Activated naive CD8-positive, alpha-beta T cell (primary cell): ENCODE measurements around the gene MIS18A.
"Not testable (repeated sequence)": the region's sequence is repeated elsewhere in the genome, so short reads cannot be mapped to it uniquely, and the experiment has no call there.

Source experiments
- H3K27ac Mint-ChIP-seq: one replicate; pipeline ENCODE4 v1.8.0; 2021; ENCODE audit warnings: mixed read lengths
- H3K27me3 Mint-ChIP-seq: one replicate; pipeline ENCODE4 v1.8.0; 2021; ENCODE audit warnings: mixed read lengths
- H3K36me3 Mint-ChIP-seq: one replicate; pipeline ENCODE4 v1.8.0; 2021; ENCODE audit warnings: mixed read lengths
- H3K4me1 Mint-ChIP-seq: one replicate; pipeline ENCODE4 v1.8.0; 2021; ENCODE audit warnings: low read depth, mixed read lengths
- H3K4me3 Mint-ChIP-seq: one replicate; pipeline ENCODE4 v1.8.0; 2021; ENCODE audit warnings: mild to moderate bottlenecking, mixed read lengths
- H3K9me3 Mint-ChIP-seq: one replicate; pipeline ENCODE4 v1.8.0; 2021; ENCODE audit warnings: low read depth, mixed read lengths

The MIS18A gene

DNA sequence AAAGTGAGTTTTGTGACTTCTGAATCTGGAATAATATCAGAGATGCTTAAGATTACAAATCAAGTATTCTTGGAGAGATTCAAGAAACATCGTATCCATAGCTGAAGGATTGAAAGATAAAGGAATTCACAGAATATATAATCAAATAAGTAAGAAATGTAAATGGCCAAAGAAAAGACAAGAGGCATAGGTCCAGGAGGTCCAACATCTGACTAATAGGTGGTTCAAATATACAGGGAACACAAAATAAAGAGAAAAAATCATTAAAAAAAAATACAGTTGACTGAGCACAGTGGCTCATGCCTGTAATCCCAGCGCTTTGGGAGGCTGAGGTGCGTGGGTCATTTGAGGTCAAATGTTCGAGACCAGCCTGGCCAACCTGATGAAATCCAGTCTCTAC lies 6.6 kb upstream of the MIS18A start:
- no peak overlapping the region for H3K27ac Mint-ChIP-seq
- H3K27me3 Mint-ChIP-seq: no peaks in the 10 kb centered on the region
- no peak overlapping the region for H3K4me3 Mint-ChIP-seq
- H3K9me3 Mint-ChIP-seq: no peaks in the 10 kb centered on the region
- peaks cover under 1% of the 10 kb centered on the region for H3K4me1 Mint-ChIP-seq
- peaks cover 9% of the 10 kb centered on the region for H3K36me3 Mint-ChIP-seq

DNA sequence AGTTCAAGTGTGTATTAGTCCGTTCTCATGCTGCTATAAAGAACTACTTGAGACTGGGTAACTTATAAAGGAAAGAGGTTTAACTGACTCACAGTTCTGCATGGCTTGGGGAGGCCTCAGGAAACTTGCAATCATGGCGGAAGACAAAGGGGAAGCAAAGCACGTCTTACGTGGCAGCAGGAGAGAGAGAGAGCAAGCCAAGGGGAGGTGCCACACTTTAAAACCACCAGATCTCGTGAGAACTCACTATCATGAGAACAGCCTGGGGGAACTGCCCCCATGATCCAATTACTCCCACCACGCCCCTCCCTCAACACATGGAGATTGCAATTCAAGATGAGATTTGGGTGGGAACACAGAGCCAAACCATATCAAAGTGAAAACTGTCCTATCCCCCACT lies 4.1 kb upstream of the MIS18A start:
- Mint-ChIP-seq H3K27me3 (no peaks in the 10 kb centered on the region), H3K9me3 (no peaks in the 10 kb centered on the region), H3K27ac (no peak overlapping the region), H3K36me3 (peaks cover 9% of the 10 kb centered on the region), H3K4me1 (peaks cover 20% of the 10 kb centered on the region), H3K4me3 (no peak overlapping the region)

DNA sequence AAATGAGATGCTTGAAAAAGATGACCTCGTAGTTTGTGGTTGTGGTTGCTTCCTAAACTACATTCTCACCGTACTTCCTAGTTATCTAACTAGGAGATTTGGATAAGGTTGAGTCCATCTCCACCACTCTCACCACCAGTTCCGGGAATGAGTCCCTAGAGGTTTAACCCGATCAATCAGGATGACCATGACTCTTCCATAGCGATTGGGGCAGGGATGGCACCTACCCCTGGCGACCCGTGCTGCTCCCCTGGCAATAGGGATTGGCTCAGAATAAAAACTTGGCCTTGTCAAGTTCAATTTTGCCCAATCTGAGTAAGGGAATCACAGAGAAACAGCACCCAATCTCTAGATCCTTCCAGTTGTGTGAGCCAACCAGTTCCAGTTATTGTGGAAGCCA lies 2.7 kb upstream of the MIS18A start:
- peaks cover 7% of the 10 kb centered on the region for H3K36me3 Mint-ChIP-seq
- H3K4me3 Mint-ChIP-seq: no peak overlapping the region
- H3K4me1 Mint-ChIP-seq: peaks cover 25% of the 10 kb centered on the region
- no peaks in the 10 kb centered on the region for H3K27me3 Mint-ChIP-seq
- H3K27ac Mint-ChIP-seq: no peak overlapping the region
- H3K9me3 Mint-ChIP-seq: no peaks in the 10 kb centered on the region

DNA sequence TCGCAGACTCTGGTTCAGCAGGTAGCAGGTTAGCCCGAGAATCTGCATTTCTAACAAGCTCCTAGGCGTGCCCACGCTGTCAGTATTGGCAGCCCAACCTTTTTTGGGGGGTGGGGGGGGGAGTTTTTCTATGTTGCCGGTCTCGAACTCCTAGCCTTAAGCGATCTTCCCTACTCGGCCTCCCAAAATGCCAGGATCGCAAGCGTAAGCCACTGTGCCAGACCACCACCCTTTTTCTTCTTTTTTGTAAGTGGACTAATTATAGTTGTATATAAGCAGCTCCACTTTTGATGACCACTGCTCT lies 480 bp upstream of the MIS18A start:
- H3K27me3 Mint-ChIP-seq: no peaks in the 10 kb centered on the region
- peak overlapping the region; percentile 94 for H3K27ac Mint-ChIP-seq
- H3K4me1 Mint-ChIP-seq: peaks cover 26% of the 10 kb centered on the region
- no peaks in the 10 kb centered on the region for H3K9me3 Mint-ChIP-seq
- peaks cover 7% of the 10 kb centered on the region for H3K36me3 Mint-ChIP-seq
- peak overlapping the region; percentile 99 for H3K4me3 Mint-ChIP-seq

DNA sequence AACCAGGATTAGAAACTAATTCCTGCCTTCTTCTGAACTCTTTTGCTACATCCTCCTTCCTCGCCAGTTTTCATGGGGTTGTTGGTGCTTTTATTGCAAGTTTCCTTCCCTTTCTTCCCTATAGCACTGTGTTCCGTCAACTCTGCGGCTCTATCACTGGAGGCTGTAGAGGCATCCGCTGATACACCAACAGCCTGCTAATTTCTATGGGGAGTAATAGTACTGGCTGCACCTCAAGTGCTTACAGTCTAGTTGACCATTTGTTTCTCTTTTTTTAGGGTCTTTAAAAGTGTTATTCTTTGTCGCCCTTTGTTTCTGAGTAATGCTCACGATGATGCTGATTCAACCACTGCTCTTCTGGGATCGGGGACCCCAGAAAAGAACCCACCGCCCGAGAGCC lies 746 bp downstream of the MIS18A start:
- H3K36me3 Mint-ChIP-seq: peaks cover 3% of the 10 kb centered on the region
- no peaks in the 10 kb centered on the region for H3K27me3 Mint-ChIP-seq
- H3K9me3 Mint-ChIP-seq: no peaks in the 10 kb centered on the region
- peaks cover 26% of the 10 kb centered on the region for H3K4me1 Mint-ChIP-seq
- peak overlapping the region; percentile 99 for H3K4me3 Mint-ChIP-seq
- H3K27ac Mint-ChIP-seq: peak overlapping the region; percentile 78

DNA sequence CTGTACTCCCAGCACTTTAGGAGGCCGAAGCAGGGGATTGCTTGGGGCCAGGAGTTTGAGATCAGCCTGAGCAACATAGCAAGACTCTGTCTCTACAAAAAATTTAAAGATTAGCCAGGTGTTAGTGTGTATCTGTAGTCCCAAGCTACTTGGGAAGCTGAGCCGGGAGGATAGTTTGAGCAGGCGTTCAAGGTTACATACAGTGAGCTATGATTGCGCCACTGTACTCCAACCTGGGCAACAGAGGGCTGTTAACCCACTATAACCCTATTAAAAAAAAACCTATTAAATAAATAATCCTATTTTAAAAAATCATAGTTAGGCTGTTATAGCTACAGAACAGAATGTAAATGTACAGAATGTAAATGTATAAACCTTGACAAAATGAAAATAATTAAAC lies 2.2 kb downstream of the MIS18A start:
- Mint-ChIP-seq H3K9me3 (no peaks in the 10 kb centered on the region), H3K27me3 (no peaks in the 10 kb centered on the region), H3K4me1 (peaks cover 28% of the 10 kb centered on the region), H3K27ac (no peak overlapping the region), H3K4me3 (peak overlapping the region; percentile 30), H3K36me3 (no peaks in the 10 kb centered on the region)

DNA sequence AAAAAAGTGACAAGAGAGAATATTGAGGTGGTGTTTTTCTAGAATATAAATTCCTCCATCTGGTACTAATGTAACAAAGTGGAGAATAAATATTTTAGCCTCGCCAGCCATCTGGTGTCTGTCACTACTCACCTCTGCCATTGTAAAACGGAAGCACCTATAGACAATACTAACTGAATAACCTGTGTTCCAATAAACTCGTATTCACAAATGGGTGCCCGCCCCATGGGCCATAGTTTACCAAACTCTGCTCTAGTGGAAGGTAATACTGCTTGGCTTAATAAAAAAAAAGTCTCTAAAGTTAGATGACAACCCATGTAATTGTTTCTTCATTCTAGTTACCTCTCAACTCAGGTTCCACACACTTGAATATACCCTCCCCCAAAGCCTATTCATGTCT lies 8.1 kb downstream of the MIS18A start:
- Mint-ChIP-seq H3K9me3 (no peaks in the 10 kb centered on the region), H3K36me3 (peaks cover 12% of the 10 kb centered on the region), H3K4me3 (no peak overlapping the region), H3K27ac (no peak overlapping the region), H3K27me3 (no peaks in the 10 kb centered on the region), H3K4me1 (peaks cover 3% of the 10 kb centered on the region)

DNA sequence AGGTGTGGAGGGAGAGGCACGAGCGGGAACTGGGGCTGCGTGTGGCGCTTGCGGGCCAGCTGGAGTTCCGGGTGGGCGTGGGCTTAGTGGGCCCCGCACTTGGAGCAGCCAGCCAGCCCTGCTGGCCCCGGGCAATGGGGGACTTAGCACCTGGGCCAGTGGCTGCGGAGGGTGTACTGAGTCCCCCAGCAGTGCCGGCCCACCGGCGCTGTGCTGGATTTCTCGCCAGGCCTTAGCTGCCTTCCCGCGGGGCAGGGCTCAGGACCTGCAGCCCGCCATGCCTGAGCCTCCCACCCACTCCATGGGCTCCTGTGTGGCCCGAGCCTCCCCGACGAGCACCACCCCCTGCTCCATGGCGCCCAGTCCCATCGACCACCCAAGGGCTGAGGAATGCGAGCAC lies 13.5 kb downstream of the MIS18A start:
- H3K27me3 Mint-ChIP-seq, H3K27ac Mint-ChIP-seq: not testable (repeated sequence)

DNA sequence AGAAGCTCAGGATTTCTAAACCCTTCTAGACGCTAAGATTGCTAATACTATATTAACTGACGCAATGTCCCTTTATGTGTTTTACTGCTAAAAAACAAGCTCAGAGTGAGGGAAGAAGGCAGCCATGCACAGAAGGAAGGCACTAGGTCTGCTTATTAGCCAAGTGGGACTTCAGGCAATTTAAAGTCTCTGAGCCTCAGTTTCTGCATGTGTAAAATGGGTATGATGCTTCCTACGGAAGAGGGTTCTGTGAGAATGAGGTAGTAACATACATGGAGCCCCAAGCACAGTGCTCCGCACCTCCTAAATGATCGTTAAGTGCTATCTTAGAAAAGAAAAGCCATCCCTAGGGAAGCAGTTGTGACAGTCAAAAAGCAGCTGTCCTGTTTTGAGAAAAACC lies 16.9 kb downstream of the MIS18A start:
- no peaks in the 10 kb centered on the region for H3K9me3 Mint-ChIP-seq
- no peak overlapping the region for H3K27ac Mint-ChIP-seq
- no peaks in the 10 kb centered on the region for H3K27me3 Mint-ChIP-seq

More for the DNA sequence above, 13.5 kb downstream of the MIS18A start:
- not testable (repeated sequence) for H3K9me3 Mint-ChIP-seq, H3K4me3 Mint-ChIP-seq, H3K4me1 Mint-ChIP-seq
- peaks cover 12% of the 10 kb centered on the region for H3K36me3 Mint-ChIP-seq

DNA sequence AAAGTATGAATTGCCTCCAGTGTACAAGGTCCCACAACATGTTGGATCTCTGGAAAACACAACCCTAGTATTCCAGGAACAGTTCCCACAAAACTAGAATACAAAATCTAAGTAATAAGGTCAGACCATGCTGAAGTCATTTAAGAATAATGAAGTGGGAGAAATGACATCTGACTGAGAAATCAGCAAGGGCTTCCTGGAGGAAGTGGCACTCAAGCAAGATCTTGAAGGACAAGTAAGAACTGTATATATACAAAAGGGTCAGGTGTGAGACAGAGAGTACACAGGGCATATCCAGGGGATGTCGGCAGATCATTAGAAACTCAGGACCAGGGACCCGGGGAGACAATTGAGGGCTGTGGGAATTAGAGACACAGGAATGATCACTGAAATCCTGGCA lies 18.7 kb downstream of the MIS18A start:
- no peaks in the 10 kb centered on the region for H3K9me3 Mint-ChIP-seq
- no peaks in the 10 kb centered on the region for H3K36me3 Mint-ChIP-seq
- H3K27me3 Mint-ChIP-seq: peaks cover 2% of the 10 kb centered on the region
- H3K27ac Mint-ChIP-seq: no peak overlapping the region
- no peak overlapping the region for H3K4me3 Mint-ChIP-seq
- H3K4me1 Mint-ChIP-seq: peaks cover 2% of the 10 kb centered on the region

More for the DNA sequence above, 16.9 kb downstream of the MIS18A start:
- Mint-ChIP-seq H3K36me3 (peaks cover 5% of the 10 kb centered on the region), H3K4me1 (peaks cover 2% of the 10 kb centered on the region), H3K4me3 (no peak overlapping the region)

DNA sequence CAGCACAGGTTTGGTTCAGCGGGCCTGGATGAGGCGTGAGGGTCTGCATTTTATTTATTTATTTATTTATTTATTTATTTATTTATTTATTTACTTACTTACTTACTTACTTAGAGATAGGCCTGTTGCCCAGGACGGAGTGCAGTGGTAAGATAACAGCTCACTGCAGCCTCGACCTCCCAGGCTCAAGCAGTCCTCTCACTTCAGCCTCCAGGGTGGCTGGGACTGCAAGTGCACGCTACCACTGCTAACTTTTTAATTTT lies 20.1 kb downstream of the MIS18A start:
- not testable (repeated sequence) for H3K4me3 Mint-ChIP-seq, H3K36me3 Mint-ChIP-seq, H3K9me3 Mint-ChIP-seq, H3K27me3 Mint-ChIP-seq, H3K27ac Mint-ChIP-seq, H3K4me1 Mint-ChIP-seq

DNA sequence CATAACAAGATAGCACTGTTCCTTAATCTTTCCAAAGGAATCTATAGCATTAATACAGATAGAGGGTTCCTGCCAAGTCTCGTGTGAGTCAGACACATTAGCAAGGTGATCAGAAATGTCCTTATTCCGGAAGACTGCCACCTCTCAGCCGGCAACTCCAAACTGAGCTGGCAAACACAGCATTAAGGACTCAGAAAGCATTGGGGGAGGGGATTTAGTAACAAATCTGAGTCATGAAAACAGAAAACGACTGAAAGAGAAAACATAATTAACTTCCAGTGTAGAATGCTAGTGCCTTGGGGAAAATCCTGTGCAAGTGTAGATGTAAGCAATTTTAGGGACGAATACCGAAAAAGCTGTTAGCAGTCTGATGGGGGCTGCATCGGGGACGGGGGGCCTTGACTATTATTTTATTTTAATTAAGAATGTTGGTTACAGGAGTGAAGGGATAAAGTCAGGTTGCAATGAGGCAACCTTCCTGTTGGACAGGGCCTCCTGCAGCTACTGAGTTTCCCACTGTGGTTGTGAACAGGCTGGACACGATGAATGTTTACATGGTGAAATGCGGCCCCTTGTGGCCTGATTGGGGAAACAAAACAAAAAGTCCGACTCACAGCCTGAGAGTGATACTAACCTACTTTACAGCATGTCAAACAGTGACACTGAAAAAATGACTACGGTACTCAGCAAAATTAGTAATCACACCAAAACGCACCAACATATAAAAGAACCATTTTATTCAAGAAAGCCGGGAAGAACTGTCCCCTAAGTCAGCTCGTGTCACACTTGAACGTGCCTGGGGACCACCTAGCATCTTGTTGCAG lies 20.7 kb downstream of the MIS18A start:
- no peaks in the 10 kb centered on the region for H3K36me3 Mint-ChIP-seq
- H3K9me3 Mint-ChIP-seq: no peaks in the 10 kb centered on the region
- no peak overlapping the region for H3K4me3 Mint-ChIP-seq
- no peak overlapping the region for H3K27ac Mint-ChIP-seq
- peaks cover 2% of the 10 kb centered on the region for H3K27me3 Mint-ChIP-seq
- H3K4me1 Mint-ChIP-seq: peaks cover 2% of the 10 kb centered on the region

DNA sequence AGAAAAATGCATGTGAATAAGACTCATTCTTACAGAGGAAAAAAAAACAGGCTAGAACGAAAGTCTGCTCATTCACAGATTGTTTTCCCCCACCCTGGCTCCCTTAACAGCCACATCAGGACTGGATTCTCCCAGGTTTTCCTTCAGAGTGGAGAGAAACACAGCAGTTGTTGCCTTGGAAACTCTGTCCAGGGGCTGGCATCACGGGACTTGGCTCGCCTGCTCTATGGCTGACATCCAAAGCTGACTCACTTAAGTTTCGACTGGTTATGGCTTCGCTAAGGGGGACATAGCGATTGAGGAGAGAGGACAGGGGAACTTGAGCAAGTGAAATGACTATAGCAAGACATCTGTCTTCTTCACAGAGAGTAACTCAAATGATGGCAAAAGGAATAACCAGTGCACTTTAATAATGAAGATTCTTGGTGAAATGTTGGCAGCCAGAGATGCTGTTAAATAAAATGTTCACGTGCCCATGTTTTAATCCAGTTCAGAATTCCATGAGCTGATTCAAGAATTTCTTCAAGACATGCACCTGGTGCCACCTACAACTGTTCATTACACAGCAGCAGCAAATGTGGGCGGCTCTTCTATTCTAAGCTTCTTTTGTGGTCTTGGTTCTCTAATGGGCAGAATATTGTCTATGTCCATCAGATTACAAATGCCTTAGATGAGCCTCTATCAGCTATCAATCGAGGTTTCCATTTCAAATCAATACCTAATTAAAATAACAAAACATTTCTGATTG lies 21.8 kb downstream of the MIS18A start:
- Mint-ChIP-seq H3K27ac (no peak overlapping the region), H3K4me1 (peaks cover 2% of the 10 kb centered on the region), H3K4me3 (no peak overlapping the region), H3K36me3 (no peaks in the 10 kb centered on the region), H3K9me3 (no peaks in the 10 kb centered on the region), H3K27me3 (peaks cover 4% of the 10 kb centered on the region)

DNA sequence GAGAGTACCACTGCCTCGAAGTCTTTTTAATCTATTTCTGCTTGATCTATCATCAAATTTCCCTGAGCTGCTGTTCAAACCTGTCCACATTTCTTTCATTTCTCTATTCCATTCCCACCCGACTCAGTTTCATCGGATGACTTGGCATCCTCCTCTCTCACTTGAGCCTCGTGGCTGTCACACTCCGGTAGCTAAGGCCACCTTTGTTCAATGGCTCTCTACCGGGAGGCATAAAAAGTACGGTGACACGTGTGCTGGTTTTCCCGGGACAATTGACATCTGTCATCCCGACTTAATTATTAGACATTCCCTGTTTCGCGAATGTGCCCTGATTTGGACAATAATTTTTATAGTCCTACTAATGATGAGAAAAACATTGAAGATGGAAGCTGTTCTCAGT lies 22.6 kb downstream of the MIS18A start:
- peaks cover 8% of the 10 kb centered on the region for H3K27me3 Mint-ChIP-seq
- H3K4me3 Mint-ChIP-seq: no peak overlapping the region
- no peak overlapping the region for H3K27ac Mint-ChIP-seq
- H3K4me1 Mint-ChIP-seq: peaks cover 2% of the 10 kb centered on the region
- H3K9me3 Mint-ChIP-seq: peaks cover 3% of the 10 kb centered on the region
- no peaks in the 10 kb centered on the region for H3K36me3 Mint-ChIP-seq

DNA sequence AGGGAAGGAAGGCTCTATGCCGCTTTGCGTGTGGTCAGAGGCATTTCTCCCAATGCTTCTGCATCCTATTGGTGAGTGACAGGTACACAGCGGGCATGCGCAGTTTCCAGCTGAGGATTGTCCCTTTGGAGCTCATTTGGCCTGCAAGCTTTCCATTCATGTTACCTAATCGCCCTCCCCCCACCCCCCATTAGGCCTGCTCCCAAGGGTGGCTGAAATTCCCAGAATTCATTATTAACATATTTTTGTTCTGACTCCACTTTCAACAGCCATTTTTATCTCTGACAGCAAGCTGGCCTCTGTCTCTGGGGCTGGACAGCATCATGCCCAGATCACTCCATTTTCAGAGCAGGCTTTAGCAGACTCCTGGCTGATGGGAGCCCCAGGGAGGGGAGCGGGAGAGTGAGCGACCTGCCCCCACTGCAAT lies 25.6 kb downstream of the MIS18A start:
- Mint-ChIP-seq H3K9me3 (peaks cover 8% of the 10 kb centered on the region), H3K36me3 (peaks cover 2% of the 10 kb centered on the region), H3K27me3 (peaks cover 13% of the 10 kb centered on the region), H3K27ac (no peak overlapping the region), H3K4me1 (no peaks in the 10 kb centered on the region), H3K4me3 (no peak overlapping the region)

DNA sequence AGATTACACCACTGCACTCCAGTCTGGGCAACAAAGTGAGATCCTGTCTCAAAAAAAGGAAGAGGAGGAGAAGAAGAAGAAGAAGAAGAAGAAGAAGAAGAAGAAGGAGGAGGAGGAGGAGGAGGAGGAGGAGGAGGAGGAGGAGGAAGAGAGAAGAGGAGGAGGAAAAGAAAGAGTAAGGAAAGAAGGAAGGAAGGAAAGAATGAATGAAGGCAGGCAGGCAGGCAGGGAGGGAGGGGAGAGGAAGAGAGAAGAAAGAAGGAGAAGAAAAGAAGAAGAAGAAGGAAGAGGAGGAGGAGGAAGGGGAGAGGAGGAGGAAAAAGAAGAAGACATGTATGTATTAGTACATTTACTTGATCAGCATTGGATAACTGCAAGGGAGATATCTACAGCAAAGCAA lies 26.7 kb downstream of the MIS18A start:
- H3K27ac Mint-ChIP-seq: no peak overlapping the region
- peaks cover 2% of the 10 kb centered on the region for H3K36me3 Mint-ChIP-seq
- no peaks in the 10 kb centered on the region for H3K4me1 Mint-ChIP-seq
- H3K4me3 Mint-ChIP-seq: no peak overlapping the region
- H3K27me3 Mint-ChIP-seq: peaks cover 15% of the 10 kb centered on the region
- peaks cover 8% of the 10 kb centered on the region for H3K9me3 Mint-ChIP-seq
